HFFc6 (cell line): ENCODE data around the gene TBC1D9. TPM values are rescaled to one million over a fixed set of nuclear protein-coding genes. Genes with fewer than 3 reads are reported as not detected.

Experiments
- DNase-seq: peaks from one replicate; pipeline ENCODE4 v3.0.0-alpha.2; 2018
- H3K27ac Mint-ChIP-seq: 2 replicates; pipeline ENCODE4 v1.8.0; 2020; ENCODE audit warnings: mild to moderate bottlenecking, mixed read lengths
- H3K27me3 Mint-ChIP-seq: 2 replicates; pipeline ENCODE4 v1.8.0; 2021; ENCODE audit warnings: mild to moderate bottlenecking, moderate library complexity, mixed read lengths; ENCODE audit not compliant: insufficient read depth
- H3K36me3 Mint-ChIP-seq: 2 replicates; pipeline ENCODE4 v1.8.0; 2021; ENCODE audit warnings: low read depth, mixed read lengths
- H3K4me1 Mint-ChIP-seq: 2 replicates; pipeline ENCODE4 v1.8.0; 2020; ENCODE audit warnings: low read depth, mixed read lengths
- H3K4me3 Mint-ChIP-seq: 2 replicates; pipeline ENCODE4 v1.8.0; 2020; ENCODE audit warnings: mild to moderate bottlenecking, moderate library complexity, mixed read lengths
- H3K9me3 Mint-ChIP-seq: 2 replicates; pipeline ENCODE4 v1.8.0; 2020; ENCODE audit warnings: mild to moderate bottlenecking, mixed read lengths
- CTCF ChIP-seq: fragments of 200-600 bp; sonication (generic); IDR thresholded peaks from 2 replicates; pipeline ENCODE4 v1.5.0; 2021; ENCODE audit warnings: antibody characterized with exemption, mild to moderate bottlenecking
- total RNA-seq, 6 experiments: library from RNA; stranded (reverse); fragmentation: NEBNext Ultra II Directional; extraction: Animal tissue kit (Norgen Biotek cat#: 25700); gene quantifications; 2 replicates in 1 of 6; 3 replicates in 5 of 6; pipeline ENCODE4 v1.2.3, GENCODE V29; 2021

Gene TBC1D9
- total RNA-seq, 6 experiments from 2014 or later, result 16.3 to 18.8 (median 18.1) TPM

- Mint-ChIP-seq H3K4me3 (no peak overlapping the region), H3K9me3 (no peaks in the 10 kb centered on the region), H3K4me1 (peaks cover 7% of the 10 kb centered on the region), H3K27me3 (no peaks in the 10 kb centered on the region; the same call in 1 of the 2 replicates), H3K36me3 (no peaks in the 10 kb centered on the region), H3K27ac (no peak overlapping the region)
- no peak for TF ChIP-seq CTCF
- no peak for DNase-seq
These were observed 44.3 kb downstream of the TBC1D9 start for GRCh38 chr4:140711910-140712309.

- no peaks in the 10 kb centered on the region for H3K4me1 Mint-ChIP-seq
- no peaks in the 10 kb centered on the region for H3K9me3 Mint-ChIP-seq
- no peaks in the 10 kb centered on the region for H3K36me3 Mint-ChIP-seq
- no peak overlapping the region for H3K4me3 Mint-ChIP-seq
- no peak for DNase-seq
- TF ChIP-seq CTCF, result no peak
- no peak overlapping the region for H3K27ac Mint-ChIP-seq
- no peaks in the 10 kb centered on the region; the same call in 1 of the 2 replicates for H3K27me3 Mint-ChIP-seq
These were observed 45.1 kb downstream of the TBC1D9 start for GRCh38 chr4:140710908-140711622.

- Mint-ChIP-seq H3K27me3 (no peaks in the 10 kb centered on the region; the same call in 1 of the 2 replicates), H3K9me3 (no peaks in the 10 kb centered on the region), H3K4me1 (peaks cover 9% of the 10 kb centered on the region; the same call in 1 of the 2 replicates), H3K4me3 (no peak overlapping the region), H3K27ac (no peak overlapping the region), H3K36me3 (no peaks in the 10 kb centered on the region)
- TF ChIP-seq CTCF, result no peak
- DNase-seq, result no peak
These were observed 48.9 kb downstream of the TBC1D9 start for GRCh38 chr4:140707325-140707724.

GRCh38 chr4:140706665-140707064, 49.5 kb downstream of the TBC1D9 start:
- H3K4me1 Mint-ChIP-seq, result peaks cover 9% of the 10 kb centered on the region; the same call in 1 of the 2 replicates
- no peaks in the 10 kb centered on the region; the same call in 1 of the 2 replicates for H3K27me3 Mint-ChIP-seq
- no peak overlapping the region for H3K27ac Mint-ChIP-seq
- H3K36me3 Mint-ChIP-seq, result no peaks in the 10 kb centered on the region
- DNase-seq, result no peak
- no peaks in the 10 kb centered on the region for H3K9me3 Mint-ChIP-seq
- H3K4me3 Mint-ChIP-seq, result no peak overlapping the region
- TF ChIP-seq CTCF, result no peak

- Mint-ChIP-seq H3K4me1 (peaks cover 9% of the 10 kb centered on the region; the same call in 1 of the 2 replicates), H3K9me3 (no peaks in the 10 kb centered on the region), H3K4me3 (no peak overlapping the region), H3K27me3 (no peaks in the 10 kb centered on the region; the same call in 1 of the 2 replicates), H3K27ac (no peak overlapping the region), H3K36me3 (peaks cover 3% of the 10 kb centered on the region; the same call in 1 of the 2 replicates)
- DNase-seq, result no peak
- TF ChIP-seq CTCF, result no peak
These were observed 49.9 kb downstream of the TBC1D9 start for GRCh38 chr4:140706276-140706625.
